Panc1 (cell line): ENCODE measurements around the gene HAND1. TPM values are rescaled to one million over a fixed set of nuclear protein-coding genes. Genes with fewer than 3 reads are reported as not detected.

Experiments
- ATAC-seq: fragments of 200-7000 bp; cut with Tn5 transposase; 2 replicates; pipeline ENCODE4 v1.9.1; 2020; ENCODE audit warnings: mild to moderate bottlenecking, moderate library complexity
- BruUV-seq: library from RNA; stranded (reverse); fragments of 400-500 nt; replicated peaks from 2 replicates; lab custom pipeline; 2021; lab: Mats Ljungman, UMichigan
- CTCF ChIA-PET: fragments of 300-600 bp; sonication (Branson Sonifier 250); formaldehyde crosslinking; loops from one replicate; lab custom pipeline; 2022; ENCODE audit warnings: antibody characterized with exemption; lab: Charles Lee
- POLR2A ChIA-PET: fragments of 300-600 bp; sonication (Branson Sonifier 250); formaldehyde crosslinking; loops from one replicate; lab custom pipeline; 2022; ENCODE audit warnings: antibody characterized with exemption; lab: Charles Lee
- DNase-seq: peaks from one replicate; pipeline ENCODE4 v3.0.0-alpha.2; 2010; ENCODE audit warnings: low read depth, low spot score
- H3K27ac ChIP-seq: 2 replicates; pipeline ENCODE4 v1.5.1; 2011; ENCODE audit warnings: mild to moderate bottlenecking, low read length, inconsistent platforms
- H3K27me3 ChIP-seq: fragments of 200-500 bp; sonication (Bioruptor generic); 2 replicates; pipeline ENCODE4 v1.6.0; 2014; ENCODE audit warnings: low read length, inconsistent platforms; ENCODE audit not compliant: control insufficient read depth, insufficient read depth
- H3K36me3 ChIP-seq: fragments of 200-500 bp; sonication (Bioruptor generic); 2 replicates; pipeline ENCODE4 v1.5.1; 2014; ENCODE audit warnings: inconsistent platforms, mild to moderate bottlenecking, low read length, moderate library complexity; ENCODE audit not compliant: control insufficient read depth, insufficient read depth
- H3K4me1 ChIP-seq: 2 replicates; pipeline ENCODE4 v1.5.1; 2011; ENCODE audit warnings: inconsistent platforms, mild to moderate bottlenecking, low read length, moderate library complexity; ENCODE audit not compliant: control insufficient read depth, insufficient read depth
- H3K4me3 ChIP-seq, 2 experiments: 2 replicates each; pipeline ENCODE4 v1.5.1; 2011 to 2012; ENCODE audit warnings: low read depth in 2 of 2, low read length in 2 of 2, mild to moderate bottlenecking in 2 of 2, inconsistent platforms in 1 of 2, moderate library complexity in 1 of 2
- H3K9me3 ChIP-seq: fragments of 200-500 bp; sonication (Bioruptor generic); 2 replicates; pipeline ENCODE4 v1.5.1; 2014; ENCODE audit warnings: low read depth, mild to moderate bottlenecking, inconsistent platforms, low read length, moderate library complexity; ENCODE audit not compliant: control insufficient read depth, insufficient read depth
- POLR2AphosphoS5 ChIP-seq: IDR thresholded peaks from 2 replicates; pipeline ENCODE4 v1.6.1; 2012; ENCODE audit warnings: mild to moderate bottlenecking, low read depth, low read length, moderate library complexity
- SIN3A ChIP-seq: IDR thresholded peaks from 2 replicates; pipeline ENCODE4 v1.6.1; 2012; ENCODE audit warnings: low read depth, mild to moderate bottlenecking, low read length, moderate library complexity, borderline replicate concordance; ENCODE audit not compliant: insufficient read depth
- TCF7L2 ChIP-seq: IDR thresholded peaks from 2 replicates; pipeline ENCODE4 v1.6.1; 2011; ENCODE audit warnings: mild to moderate bottlenecking, low read depth, low read length, inconsistent platforms
- in situ Hi-C: cut with HindIII; loops from 2 replicates; pipeline ENCODE4 v1.10.0; 2016; ENCODE audit warnings: low sequenced_read_pairs, low pct_unique_long_range_greater_than_20kb
- intact Hi-C: fragments of 100-400 bp; cut with micrococcal nuclease; formaldehyde crosslinking; loops from one replicate; pipeline ENCODE4 v1.10.0; 2022; ENCODE audit not compliant: unreplicated experiment
- total RNA-seq: library from RNA; stranded (reverse); gene quantifications from one replicate; pipeline ENCODE4 v1.2.1, GENCODE V29; 2021; ENCODE audit not compliant: unreplicated experiment
- TF ChIP-seq, protein P1 (sequence below): fragments of 450-650 bp; IDR thresholded peaks from 2 replicates; pipeline ENCODE4 v1.5.1; 2017; ENCODE audit warnings: mild to moderate bottlenecking
- TF ChIP-seq, protein P2 (sequence below), 2 experiments: IDR thresholded peaks; 2 replicates each; pipeline ENCODE4 v1.6.1; 2011 to 2012; ENCODE audit warnings: low read depth in 2 of 2, control low read depth in 1 of 2, low read length in 1 of 2, mild to moderate bottlenecking in 1 of 2, moderate library complexity in 1 of 2; ENCODE audit not compliant: insufficient read depth in 1 of 2

HAND1 gene
- total RNA-seq, 1 experiment from 2014 or later, result 0.10 TPM

DNA sequence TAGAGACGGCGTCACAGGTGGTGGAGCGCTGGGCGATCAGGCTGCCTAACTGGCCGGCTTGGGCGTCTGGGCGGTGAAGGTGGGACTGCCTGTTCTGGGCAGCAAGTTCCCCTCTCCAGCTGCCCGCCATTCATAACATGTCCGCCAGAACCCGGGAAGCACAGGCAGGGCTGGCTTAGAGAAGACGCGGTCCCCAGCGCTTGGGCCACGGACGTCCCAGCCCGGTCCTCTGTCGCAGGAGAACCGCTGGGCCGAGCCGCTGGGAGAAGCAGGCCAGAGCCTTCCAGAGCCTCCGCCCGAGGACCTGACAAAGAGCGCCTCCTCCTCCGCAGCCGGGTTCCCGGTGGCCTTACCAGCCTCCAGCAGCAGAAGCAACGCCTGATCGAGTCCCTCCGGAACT is 15.2 kb upstream of the HAND1 start:
- BruUV-seq, result no TSS peak
- Histone ChIP-seq H3K27ac (no peak overlapping the region), H3K27me3 (peaks cover 17% of the 10 kb centered on the region), H3K4me3 (no peak overlapping the region), H3K36me3 (no peaks in the 10 kb centered on the region), H3K9me3 (no peaks in the 10 kb centered on the region), H3K4me1 (no peaks in the 10 kb centered on the region)
- intact Hi-C loops (no loop called here), in situ Hi-C loops (no loop called here)
- ATAC-seq, result no peak
- TF ChIP-seq, protein P1, sequence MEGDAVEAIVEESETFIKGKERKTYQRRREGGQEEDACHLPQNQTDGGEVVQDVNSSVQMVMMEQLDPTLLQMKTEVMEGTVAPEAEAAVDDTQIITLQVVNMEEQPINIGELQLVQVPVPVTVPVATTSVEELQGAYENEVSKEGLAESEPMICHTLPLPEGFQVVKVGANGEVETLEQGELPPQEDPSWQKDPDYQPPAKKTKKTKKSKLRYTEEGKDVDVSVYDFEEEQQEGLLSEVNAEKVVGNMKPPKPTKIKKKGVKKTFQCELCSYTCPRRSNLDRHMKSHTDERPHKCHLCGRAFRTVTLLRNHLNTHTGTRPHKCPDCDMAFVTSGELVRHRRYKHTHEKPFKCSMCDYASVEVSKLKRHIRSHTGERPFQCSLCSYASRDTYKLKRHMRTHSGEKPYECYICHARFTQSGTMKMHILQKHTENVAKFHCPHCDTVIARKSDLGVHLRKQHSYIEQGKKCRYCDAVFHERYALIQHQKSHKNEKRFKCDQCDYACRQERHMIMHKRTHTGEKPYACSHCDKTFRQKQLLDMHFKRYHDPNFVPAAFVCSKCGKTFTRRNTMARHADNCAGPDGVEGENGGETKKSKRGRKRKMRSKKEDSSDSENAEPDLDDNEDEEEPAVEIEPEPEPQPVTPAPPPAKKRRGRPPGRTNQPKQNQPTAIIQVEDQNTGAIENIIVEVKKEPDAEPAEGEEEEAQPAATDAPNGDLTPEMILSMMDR, result no peak
- TF ChIP-seq POLR2AphosphoS5, result no peak
- TF ChIP-seq, protein P2, sequence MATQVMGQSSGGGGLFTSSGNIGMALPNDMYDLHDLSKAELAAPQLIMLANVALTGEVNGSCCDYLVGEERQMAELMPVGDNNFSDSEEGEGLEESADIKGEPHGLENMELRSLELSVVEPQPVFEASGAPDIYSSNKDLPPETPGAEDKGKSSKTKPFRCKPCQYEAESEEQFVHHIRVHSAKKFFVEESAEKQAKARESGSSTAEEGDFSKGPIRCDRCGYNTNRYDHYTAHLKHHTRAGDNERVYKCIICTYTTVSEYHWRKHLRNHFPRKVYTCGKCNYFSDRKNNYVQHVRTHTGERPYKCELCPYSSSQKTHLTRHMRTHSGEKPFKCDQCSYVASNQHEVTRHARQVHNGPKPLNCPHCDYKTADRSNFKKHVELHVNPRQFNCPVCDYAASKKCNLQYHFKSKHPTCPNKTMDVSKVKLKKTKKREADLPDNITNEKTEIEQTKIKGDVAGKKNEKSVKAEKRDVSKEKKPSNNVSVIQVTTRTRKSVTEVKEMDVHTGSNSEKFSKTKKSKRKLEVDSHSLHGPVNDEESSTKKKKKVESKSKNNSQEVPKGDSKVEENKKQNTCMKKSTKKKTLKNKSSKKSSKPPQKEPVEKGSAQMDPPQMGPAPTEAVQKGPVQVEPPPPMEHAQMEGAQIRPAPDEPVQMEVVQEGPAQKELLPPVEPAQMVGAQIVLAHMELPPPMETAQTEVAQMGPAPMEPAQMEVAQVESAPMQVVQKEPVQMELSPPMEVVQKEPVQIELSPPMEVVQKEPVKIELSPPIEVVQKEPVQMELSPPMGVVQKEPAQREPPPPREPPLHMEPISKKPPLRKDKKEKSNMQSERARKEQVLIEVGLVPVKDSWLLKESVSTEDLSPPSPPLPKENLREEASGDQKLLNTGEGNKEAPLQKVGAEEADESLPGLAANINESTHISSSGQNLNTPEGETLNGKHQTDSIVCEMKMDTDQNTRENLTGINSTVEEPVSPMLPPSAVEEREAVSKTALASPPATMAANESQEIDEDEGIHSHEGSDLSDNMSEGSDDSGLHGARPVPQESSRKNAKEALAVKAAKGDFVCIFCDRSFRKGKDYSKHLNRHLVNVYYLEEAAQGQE (IDR thresholded peaks at IDR 0.05; ENCODE audit: insufficient read depth in 1 of 2, low read depth in 2 of 2, low read length in 1 of 2), result no peak
- no peak for TF ChIP-seq SIN3A
- TF ChIP-seq TCF7L2, result no peak
- no peak for DNase-seq
- ChIA-PET CTCF (no interaction called here), POLR2A (no interaction called here)

DNA sequence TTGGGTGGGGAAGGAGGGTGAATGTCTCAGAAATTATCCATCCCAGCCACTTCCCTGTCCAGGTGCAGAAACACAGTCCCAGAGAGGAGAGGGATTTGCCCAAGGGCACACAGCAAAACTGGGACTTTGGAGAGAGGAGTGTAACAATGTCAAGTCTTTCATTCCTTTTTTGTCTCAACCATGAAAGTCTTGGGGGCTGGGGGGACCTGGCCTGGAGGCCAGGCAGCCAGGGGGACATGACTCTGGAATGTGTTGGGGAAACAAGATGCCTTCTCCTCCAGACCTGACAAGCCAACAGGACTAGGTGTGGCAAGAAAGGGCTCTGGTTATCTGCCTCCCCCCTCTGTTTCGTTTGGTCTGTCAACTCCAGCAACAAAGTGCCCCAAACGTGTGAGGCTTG is 13.9 kb upstream of the HAND1 start:
- in situ Hi-C loops, result no loop called here
- BruUV-seq, result no TSS peak
- ChIA-PET POLR2A (no interaction called here), CTCF (no interaction called here)
- H3K4me1 ChIP-seq, result no peaks in the 10 kb centered on the region
- ATAC-seq (no peak), DNase-seq (no peak)
- no peak overlapping the region for H3K4me3 ChIP-seq
- intact Hi-C loops, result no loop called here
- no peaks in the 10 kb centered on the region for H3K36me3 ChIP-seq
- H3K27ac ChIP-seq, result no peak overlapping the region
- H3K9me3 ChIP-seq, result no peaks in the 10 kb centered on the region
- peaks cover 21% of the 10 kb centered on the region for H3K27me3 ChIP-seq
- TF ChIP-seq, protein P1, result no peak
- TF ChIP-seq SIN3A (no peak), POLR2AphosphoS5 (no peak), TCF7L2 (no peak)
- TF ChIP-seq, protein P2 (IDR thresholded peaks at IDR 0.05; ENCODE audit: insufficient read depth in 1 of 2, low read depth in 2 of 2, low read length in 1 of 2), result no peak
